NB4 (cell line): ENCODE results near the gene UPK3BL1.
"Not testable (repeated sequence)": the region's sequence is repeated elsewhere in the genome, so short reads cannot be mapped to it uniquely, and the experiment has no call there.

Source experiments
- DNase-seq: peaks from one replicate; pipeline ENCODE4 v3.0.0; 2010; ENCODE audit warnings: low read depth
- H3K4me3 ChIP-seq: one replicate; pipeline ENCODE4 v1.5.1; 2011; ENCODE audit warnings: mild to moderate bottlenecking, low read depth, low read length, moderate library complexity

UPK3BL1 gene

DNA sequence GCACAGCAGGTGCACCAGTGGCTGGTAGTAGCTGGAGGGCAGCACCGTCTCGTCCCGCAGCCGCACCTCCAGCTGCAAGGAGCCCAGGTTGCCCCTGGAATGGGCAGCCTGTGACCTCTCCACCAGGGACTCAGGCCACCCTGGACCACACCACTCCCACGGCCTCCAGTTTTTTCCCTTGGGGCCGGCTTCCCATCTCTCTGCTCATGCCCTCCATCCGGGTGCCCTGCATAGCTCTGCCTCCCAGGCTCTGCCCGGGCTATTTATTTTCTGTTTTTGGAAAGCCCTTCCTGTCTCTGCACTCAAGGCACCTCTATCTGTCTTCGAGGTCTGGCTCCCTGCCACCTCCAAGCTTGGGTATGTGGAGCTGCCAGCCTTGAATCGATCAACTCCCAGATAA, 46.6 kb downstream of the UPK3BL1 start:
- not testable (repeated sequence) for DNase-seq, H3K4me3 ChIP-seq

- not testable (repeated sequence) for H3K4me3 ChIP-seq, DNase-seq
Measured at GRCh38 chr7:102593637-102594334, 48.8 kb downstream of the UPK3BL1 start.

DNA sequence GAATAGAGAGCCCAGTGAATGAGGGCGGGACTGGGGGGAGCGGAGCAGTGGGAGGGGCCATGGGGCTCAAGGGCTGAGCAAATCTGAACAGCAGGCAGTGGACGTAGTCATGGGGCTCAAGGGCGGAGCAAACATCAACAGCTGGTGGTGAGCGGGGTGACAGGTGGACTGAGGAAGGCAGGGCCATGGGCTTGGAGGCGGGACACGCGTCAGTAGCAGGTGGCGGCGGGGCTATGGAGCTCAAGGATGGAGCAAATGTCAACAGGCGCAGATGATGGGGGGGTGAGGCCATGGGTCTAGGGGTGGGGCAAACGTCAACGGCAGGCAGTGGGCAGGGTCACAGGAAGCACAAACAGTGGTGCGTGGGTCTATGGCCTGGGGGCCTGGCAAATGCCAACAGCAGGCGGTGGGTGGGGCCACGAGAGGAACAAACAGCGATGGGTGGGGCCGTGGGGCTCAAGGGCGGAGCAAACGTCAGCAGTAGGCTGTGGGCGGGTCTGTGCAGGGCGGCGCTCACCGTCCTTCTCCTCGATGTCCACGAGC, 50.0 kb downstream of the UPK3BL1 start:
- DNase-seq, H3K4me3 ChIP-seq: not testable (repeated sequence)

DNA sequence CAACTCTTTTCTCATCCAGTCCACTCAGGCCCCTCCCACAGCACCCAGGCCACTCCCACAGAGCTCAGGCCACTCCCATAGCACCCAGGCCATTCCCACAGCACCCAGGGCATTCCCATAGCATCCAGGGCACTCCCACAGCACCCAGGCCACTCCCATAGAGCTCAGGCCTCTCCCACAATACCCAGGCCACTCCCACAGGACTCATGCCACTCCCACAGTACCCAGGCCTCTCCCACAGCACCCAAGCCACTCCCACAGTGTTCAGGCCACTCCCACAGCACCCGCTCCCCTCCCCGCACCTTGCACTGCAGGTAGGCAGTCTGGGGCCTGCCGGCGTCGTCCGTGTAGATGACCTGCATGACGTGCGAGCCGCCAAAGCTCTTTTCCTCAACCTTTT, 52.7 kb downstream of the UPK3BL1 start:
- H3K4me3 ChIP-seq, DNase-seq: not testable (repeated sequence)
